GM18951 (cell line): Measurements from ENCODE around the gene GPR149.
"Not testable (repeated sequence)": the region's sequence is repeated elsewhere in the genome, so short reads cannot be mapped to it uniquely, and the experiment has no call there.

Source experiments
- POLR2A ChIP-seq: IDR thresholded peaks from 4 replicates; pipeline ENCODE4 v1.6.1; 2011; ENCODE audit warnings: mild to moderate bottlenecking; ENCODE audit not compliant: insufficient read length, insufficient read depth; ENCODE audit errors: extremely low read depth
- in situ Hi-C: fragments of 300-500 bp; cut with MboI; formaldehyde crosslinking; loops from one replicate; pipeline ENCODE4 v1.12.0; 2022; ENCODE audit warnings: low sequenced_read_pairs, mixed read lengths, inconsistent platforms; ENCODE audit not compliant: unreplicated experiment

The GPR149 gene, protein sequence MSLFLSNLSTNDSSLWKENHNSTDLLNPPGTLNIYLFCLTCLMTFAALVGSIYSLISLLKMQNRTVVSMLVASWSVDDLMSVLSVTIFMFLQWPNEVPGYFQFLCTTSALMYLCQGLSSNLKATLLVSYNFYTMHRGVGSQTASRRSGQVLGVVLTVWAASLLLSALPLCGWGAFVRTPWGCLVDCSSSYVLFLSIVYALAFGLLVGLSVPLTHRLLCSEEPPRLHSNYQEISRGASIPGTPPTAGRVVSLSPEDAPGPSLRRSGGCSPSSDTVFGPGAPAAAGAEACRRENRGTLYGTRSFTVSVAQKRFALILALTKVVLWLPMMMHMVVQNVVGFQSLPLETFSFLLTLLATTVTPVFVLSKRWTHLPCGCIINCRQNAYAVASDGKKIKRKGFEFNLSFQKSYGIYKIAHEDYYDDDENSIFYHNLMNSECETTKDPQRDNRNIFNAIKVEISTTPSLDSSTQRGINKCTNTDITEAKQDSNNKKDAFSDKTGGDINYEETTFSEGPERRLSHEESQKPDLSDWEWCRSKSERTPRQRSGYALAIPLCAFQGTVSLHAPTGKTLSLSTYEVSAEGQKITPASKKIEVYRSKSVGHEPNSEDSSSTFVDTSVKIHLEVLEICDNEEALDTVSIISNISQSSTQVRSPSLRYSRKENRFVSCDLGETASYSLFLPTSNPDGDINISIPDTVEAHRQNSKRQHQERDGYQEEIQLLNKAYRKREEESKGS

DNA sequence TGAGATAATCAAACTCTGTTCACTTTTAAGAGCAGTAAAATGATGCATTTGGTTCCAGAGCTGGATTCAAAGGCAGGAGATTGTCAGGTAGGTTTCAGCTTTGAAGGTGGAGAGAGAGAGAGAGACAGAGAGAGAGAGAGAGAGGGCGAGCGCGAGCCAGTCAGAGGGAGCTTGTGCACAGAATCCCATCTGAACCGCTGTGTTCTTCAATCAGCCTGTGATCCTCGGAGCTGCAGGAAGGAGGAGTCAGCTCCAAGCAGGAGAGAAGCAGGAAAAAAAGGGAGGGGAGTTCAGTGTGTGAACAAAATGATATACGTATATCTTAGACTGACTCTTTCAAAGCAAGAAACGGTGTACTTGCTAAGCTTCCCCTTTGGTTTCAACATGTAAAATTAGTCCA is at the start of gene GPR149:
Gene GPR149 (minus strand): TSS at position 177 of the 400 bp plus-strand sequence. CDS start 575 bp downstream, outside the sequence.
- TF ChIP-seq POLR2A, result no peak
- in situ Hi-C loops, result no loop called here

DNA sequence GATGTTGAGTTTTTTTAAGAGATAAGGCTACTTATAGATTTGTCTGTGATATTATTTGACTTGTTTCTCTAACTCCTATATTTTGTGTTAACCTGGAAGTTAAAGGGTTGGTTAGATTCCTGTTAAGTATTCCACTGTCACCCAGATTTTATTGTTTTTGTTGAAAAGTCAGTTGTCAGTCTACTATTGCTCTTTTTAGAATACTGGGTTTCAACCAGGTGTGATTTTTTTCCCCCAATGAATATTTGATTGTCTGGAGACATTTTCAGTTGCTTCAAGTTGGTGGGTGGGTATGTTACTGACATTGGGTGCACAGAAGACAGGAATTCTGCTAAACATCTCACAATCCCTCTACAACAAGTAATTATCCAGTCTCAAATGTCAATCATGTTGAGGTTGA is 43.8 kb upstream of the GPR149 start:
- TF ChIP-seq POLR2A, result no peak
- in situ Hi-C loops, result no loop called here

DNA sequence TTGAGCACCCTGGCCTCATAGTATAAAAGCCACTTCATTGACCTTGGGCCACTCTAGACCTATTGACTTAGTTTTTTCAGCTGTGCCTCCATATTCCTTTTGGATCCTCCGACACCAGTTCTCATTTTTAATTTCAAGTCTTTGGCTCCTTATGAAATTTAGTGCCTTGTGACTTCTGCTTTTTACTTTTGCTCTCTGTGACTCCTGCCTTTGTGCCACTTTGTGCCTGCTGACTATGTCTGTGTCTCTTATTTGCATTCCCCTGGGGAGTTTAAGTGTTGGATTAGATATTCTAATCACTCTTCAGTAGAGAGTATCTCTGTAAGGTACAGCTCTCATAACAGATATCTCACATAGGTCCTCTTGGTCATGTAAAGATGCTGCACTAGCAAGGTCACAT is 39.6 kb upstream of the GPR149 start:
- in situ Hi-C loops, result no loop called here
- TF ChIP-seq POLR2A, result no peak

DNA sequence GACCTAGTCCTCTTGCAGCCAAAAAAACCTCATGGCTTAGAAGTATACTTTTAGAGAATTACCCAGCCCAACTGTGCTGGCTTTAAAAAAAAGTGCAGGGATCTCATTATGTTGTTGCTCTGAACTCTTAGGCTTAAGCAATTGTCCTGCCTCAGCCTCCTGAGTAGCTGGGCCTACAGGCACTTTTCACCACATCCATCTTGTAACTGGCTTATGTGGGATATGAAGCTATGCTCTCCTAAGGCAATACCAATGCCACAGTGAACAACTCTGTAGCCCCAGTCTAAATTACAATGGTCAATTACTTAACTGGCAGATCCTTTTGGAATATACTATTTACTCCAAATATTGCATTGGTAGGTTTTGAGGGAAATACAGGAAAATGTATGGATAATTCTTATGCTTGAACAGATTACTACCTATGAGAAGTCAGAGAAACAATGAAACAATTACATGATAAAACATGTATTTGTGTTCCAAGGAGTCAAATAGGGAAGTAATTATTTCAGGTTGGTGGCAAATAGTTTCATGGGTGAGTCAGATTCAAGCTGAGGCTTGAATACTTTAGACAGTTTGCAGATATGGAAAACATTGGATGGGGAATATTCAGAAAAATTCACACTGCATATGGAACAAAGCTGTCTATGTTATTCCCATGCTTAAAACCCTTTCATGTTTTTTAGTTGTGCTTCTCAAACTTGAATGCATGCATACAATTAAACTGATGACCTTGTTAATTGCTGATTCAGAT is 34.6 kb upstream of the GPR149 start:
- TF ChIP-seq POLR2A, result no peak
- in situ Hi-C loops, result no loop called here

DNA sequence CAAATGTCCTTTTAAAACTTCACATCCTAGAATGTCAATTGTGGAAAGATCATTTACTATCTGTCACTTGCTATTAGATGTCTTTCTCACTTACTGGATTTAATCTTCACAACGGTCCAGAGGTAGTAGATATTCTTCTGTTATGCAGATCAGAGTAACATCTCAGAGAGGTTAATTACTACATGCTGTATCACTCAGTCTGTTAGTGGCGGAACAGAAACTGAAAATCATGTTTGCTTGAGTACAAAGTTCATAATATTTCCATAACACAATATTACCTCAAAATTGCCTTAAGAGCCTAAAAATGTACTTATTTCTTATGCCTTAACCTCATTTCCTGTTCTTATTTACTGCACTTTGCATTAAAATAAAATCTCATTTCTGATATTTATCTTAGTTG is 28.6 kb upstream of the GPR149 start:
- TF ChIP-seq POLR2A, result no peak
- in situ Hi-C loops, result no loop called here

DNA sequence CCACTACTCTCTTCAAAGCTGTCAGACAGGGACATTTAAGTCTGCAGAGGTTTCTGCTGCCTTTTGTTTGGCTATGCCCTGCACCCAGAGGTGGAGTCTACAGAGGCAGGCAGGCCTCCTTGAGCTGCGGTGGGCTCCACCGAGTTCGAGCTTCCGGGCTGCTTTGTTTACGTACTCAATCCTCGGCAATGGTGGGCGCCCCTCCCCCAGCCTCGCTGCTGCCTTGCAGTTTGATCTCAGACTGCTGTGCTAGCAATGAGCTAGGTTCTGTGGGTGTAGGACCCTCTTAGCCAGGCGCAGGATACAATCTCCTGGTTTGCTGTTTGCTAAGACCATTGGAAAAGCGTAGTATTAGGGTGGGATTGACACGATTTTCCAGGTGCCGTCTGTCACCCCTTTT is 9.1 kb upstream of the GPR149 start:
- in situ Hi-C loops, result not testable (repeated sequence)

DNA sequence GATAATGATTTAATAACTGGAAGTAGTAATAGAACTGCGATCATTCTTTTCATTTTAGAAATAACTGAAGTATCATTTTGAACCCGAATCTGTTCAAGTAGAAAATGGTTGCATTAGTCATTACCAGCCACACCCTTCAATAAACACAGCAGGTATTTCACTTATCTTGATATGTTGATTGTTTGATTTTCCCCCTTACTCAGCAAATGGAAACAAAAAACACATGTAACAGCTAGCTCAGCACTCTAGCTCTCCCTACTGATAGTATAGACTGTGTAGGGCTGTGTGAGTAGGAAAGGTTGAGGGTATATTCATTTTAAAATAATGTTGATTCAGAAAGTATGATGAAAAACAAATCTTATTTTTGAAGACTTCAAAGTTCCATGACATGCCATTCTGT is 1.1 kb upstream of the GPR149 start:
- no peak for TF ChIP-seq POLR2A
- in situ Hi-C loops, result no loop called here

DNA sequence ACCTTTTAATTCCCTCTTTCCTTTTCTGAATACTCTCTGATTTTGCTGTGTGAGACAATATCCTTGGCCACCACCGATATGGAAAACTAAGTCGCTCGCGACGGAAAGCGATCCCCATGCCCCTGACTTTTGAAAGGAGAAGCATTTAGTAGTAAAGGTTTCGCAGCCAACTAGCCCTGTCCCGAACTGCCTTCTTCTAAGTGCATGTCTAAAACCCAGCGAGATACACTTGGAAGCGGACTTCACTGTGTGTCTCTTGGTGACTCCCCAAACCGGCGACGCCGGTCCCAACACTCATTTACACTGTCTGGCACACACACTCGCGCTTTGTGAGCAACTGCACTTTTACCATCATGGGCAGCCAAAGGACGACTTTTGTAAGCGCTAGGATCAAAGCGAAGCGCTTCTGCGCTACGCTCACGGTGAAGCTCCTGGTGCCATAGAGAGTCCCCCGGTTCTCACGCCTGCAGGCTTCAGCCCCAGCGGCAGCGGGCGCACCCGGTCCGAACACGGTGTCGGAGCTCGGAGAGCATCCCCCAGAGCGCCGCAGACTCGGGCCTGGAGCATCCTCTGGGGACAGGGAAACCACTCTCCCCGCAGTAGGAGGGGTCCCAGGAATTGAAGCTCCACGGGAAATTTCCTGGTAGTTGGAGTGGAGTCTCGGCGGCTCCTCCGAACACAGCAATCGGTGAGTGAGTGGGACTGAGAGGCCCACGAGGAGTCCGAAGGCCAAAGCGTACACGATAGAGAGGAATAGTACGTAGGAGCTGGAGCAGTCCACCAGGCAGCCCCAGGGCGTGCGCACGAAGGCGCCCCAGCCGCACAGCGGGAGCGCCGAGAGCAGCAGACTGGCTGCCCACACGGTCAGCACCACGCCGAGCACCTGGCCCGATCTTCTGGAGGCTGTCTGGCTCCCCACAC is 1.4 kb downstream of the GPR149 start:
- no peak for TF ChIP-seq POLR2A
- in situ Hi-C loops, result no loop called here

DNA sequence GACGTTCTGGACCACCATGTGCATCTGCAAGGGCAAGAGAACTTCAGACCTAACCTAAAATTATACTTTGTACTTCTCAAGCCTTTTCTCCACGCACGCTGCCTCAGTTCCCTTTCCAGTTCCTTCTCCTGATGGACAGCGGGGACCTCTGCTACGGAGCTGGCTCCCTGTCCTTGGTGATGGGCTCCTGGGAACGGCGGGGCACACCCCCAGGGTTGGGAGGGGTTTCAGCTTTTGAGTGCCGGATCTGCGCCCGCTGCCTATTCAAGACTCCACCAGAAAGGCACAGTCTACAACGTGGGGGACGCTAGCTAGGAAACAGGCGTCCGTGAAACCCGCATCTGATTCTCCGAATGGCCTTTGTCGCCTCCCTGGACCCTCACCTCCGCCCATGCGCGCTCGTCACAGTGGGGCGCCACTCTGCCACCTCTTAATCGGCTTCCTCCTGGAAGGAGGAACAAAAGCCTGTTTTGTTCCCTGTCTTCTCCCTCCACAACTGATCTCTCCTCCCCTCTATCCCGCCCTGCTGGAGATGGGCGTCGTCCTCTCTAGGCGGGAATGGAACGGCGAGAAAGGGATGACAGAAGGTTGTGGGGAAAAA is 2.2 kb downstream of the GPR149 start:
- in situ Hi-C loops, result no loop called here
- TF ChIP-seq POLR2A, result no peak

DNA sequence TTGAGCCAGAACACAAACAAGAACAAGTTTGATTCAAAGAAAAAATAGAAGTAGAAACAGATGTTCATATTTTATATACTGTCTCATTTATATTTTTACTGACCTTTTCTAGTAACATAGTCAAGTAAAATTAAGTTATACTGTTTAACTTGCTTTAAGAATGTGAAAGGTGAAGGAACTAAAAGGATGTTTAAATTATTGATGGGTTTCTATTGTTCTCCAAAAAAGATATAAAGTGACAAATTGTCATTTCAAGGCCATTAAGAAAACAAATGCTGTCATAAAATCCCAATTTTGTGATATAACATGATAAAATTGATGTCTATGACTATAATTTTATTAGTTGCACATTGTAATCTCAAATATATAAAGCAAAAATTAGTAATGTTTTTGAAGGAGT is 7.3 kb downstream of the GPR149 start:
- in situ Hi-C loops, result no loop called here
- no peak for TF ChIP-seq POLR2A

DNA sequence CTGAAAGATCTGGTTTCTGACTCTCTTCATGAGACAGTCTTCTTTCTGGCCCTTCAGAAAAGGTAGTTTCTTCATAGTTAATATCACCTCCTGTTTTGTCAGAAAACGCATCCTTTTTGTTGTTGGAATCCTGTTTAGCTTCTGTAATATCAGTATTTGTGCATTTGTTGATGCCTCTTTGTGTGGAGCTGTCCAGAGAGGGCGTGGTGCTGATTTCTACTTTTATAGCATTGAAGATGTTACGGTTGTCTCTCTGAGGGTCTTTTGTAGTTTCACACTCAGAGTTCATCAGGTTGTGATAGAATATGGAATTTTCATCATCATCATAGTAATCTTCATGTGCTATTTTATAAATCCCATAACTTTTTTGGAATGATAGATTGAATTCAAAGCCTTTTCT is 8.9 kb downstream of the GPR149 start:
- no peak for TF ChIP-seq POLR2A
- in situ Hi-C loops, result no loop called here

DNA sequence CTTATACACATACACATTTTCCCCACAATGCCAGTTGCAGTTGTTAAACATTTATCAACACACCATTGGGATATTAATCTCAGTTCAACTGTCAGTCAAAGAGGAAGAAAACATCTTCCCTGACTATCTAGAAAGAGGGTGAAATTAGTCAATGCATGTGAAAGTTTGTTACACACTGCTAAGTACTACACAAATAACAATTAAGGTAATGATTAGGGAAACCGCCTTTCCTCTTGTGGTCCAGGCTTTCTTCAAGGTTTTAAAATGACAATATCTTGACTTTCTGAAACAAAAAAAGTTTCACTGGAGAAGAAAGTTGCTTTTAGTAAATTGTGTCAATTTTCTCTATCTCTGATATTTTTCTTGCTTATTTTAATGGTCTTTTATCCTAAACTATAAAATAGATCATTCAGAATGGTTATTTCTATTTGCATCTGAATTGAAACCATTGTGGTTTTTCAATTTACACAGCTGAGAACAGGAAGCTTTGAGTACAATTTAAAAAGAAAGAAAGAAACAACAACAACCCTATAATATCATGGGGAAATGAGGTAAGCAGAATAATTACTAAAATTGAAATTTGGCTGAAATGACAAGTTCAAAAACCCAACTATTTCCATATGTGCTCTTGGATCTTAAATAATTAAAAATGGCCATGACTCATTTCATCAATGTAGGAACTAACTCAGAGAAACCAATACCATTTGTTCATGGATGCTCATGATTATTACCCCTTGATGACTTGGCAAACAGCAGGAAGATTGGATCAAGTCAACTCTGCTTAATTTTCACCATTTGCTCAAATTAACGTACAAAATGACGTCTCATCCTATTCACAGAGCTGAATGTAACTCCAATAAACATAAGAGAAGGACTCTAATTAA is 31.7 kb downstream of the GPR149 start:
- TF ChIP-seq POLR2A, result no peak
- in situ Hi-C loops, result no loop called here

DNA sequence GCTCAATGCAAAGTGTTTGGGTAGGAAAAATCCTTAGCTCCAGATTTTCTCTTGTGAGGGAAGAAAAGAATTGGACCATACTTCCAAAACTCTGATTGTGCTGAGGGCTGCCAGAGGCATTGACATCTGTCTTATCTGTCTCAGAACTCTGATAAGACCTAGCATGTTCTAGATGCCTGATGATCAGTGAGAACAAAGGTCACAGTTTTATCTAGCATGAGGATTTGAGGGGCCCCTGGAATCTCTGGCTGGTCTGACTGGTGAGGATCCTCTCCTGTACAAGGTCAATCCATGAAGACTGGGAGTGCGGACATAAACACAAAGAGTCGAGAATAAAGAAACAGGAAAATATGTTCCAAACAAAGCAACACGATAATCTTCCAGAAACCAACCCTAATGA is 40.1 kb downstream of the GPR149 start:
- in situ Hi-C loops, result no loop called here
- no peak for TF ChIP-seq POLR2A
